Measurements from ENCODE around the gene RANBP9.
A peak's percentile ranks its signal among the peaks of the same experiment; 100 is the strongest.

The RANBP9 gene

DNA sequence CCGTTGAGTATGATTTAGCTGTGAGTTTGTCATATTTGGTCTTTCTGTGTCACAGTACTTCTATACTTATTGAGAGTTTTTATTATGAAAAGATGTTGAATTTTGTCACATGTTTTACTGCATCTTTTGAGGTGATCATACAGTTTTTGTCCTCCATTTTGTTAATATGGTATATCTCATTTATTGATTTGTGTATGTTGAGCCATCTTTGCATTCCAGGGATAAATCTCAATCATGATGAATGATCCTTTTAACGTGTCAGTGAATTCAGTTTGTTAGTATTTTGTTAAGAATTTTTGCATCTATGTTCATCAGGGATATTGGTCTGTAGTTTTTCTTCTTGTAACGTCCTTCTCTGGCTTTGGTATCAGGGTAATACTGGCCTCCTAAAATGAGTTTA is 133.7 kb downstream of the RANBP9 start:
- H3K4me1 Mint-ChIP-seq: peaks cover 8% of the 10 kb centered on the region
- no peak overlapping the region for H3K27ac Mint-ChIP-seq
- TF ChIP-seq, protein P1, sequence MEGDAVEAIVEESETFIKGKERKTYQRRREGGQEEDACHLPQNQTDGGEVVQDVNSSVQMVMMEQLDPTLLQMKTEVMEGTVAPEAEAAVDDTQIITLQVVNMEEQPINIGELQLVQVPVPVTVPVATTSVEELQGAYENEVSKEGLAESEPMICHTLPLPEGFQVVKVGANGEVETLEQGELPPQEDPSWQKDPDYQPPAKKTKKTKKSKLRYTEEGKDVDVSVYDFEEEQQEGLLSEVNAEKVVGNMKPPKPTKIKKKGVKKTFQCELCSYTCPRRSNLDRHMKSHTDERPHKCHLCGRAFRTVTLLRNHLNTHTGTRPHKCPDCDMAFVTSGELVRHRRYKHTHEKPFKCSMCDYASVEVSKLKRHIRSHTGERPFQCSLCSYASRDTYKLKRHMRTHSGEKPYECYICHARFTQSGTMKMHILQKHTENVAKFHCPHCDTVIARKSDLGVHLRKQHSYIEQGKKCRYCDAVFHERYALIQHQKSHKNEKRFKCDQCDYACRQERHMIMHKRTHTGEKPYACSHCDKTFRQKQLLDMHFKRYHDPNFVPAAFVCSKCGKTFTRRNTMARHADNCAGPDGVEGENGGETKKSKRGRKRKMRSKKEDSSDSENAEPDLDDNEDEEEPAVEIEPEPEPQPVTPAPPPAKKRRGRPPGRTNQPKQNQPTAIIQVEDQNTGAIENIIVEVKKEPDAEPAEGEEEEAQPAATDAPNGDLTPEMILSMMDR (IDR thresholded peaks at IDR 0.05; ENCODE audit: unreplicated experiment in 3 of 3): no peak
- peak overlapping the region in 2 of 3 experiments; percentile 31 to 56 for H3K4me3 Mint-ChIP-seq
- H3K9me3 Mint-ChIP-seq: peaks cover 13% of the 10 kb centered on the region
- peaks cover 4% of the 10 kb centered on the region for H3K27me3 Mint-ChIP-seq (ENCODE audit: low read depth)
- peaks cover 34% of the 10 kb centered on the region for H3K36me3 Mint-ChIP-seq (ENCODE audit: low read depth)

DNA sequence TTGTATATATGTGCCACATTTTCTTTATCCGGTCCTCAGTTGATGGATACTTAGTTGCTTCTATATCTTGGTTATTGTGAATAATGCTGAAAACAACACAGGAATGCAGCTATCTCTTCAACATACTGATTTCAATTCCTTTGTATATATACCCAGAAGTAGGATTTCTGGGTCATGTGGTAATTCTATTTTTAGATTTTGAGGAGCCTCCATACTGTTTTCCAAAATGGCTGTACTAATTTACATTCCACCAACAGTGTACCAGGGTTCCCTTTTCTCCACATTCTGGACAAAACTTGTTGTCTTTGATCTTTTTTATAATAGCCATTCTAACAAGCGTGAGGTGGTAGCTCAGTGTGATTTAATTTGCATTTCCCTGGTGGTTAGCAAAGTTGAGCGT is 135.6 kb downstream of the RANBP9 start:
- TF ChIP-seq, protein P1 (IDR thresholded peaks at IDR 0.05; ENCODE audit: unreplicated experiment in 3 of 3): no peak
- H3K4me1 Mint-ChIP-seq: peaks cover 8% of the 10 kb centered on the region
- peaks cover 13% of the 10 kb centered on the region for H3K9me3 Mint-ChIP-seq
- peaks cover 24% of the 10 kb centered on the region for H3K36me3 Mint-ChIP-seq (ENCODE audit: low read depth)
- H3K27ac Mint-ChIP-seq: peak overlapping the region; percentile 59 to 99 (median 98)
- peaks cover 4% of the 10 kb centered on the region for H3K27me3 Mint-ChIP-seq (ENCODE audit: low read depth)
- peak overlapping the region; percentile 73 to 86 (median 75) for H3K4me3 Mint-ChIP-seq

DNA sequence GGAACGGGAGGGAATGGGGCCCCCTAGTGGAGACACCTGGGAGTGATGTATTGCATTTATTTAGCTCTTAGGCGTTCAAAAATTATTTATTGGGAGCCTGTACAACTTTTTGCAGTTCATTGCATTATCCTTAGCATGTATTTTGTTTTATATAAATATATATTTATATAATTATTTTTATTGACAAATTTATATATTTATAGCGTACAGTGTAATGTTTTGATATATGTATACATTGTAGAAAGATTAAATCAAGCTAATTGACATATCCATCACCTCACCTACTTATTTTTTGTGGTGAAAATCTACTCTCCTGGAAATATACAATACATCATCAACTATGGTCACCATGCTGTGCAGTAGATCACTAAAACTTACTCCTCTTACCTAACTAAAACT is 136.3 kb downstream of the RANBP9 start:
- Mint-ChIP-seq H3K27me3 (ENCODE audit: low read depth) (peaks cover 4% of the 10 kb centered on the region), H3K4me3 (peak overlapping the region; percentile 94 to 98 (median 96)), H3K4me1 (peaks cover 8% of the 10 kb centered on the region), H3K9me3 (peaks cover 13% of the 10 kb centered on the region), H3K27ac (peak overlapping the region; percentile 96 to 99 (median 98)), H3K36me3 (ENCODE audit: low read depth) (peaks cover 17% of the 10 kb centered on the region)
- TF ChIP-seq, protein P1 (IDR thresholded peaks at IDR 0.05; ENCODE audit: unreplicated experiment in 3 of 3): peak; percentile 87 to 92 (median 91)

DNA sequence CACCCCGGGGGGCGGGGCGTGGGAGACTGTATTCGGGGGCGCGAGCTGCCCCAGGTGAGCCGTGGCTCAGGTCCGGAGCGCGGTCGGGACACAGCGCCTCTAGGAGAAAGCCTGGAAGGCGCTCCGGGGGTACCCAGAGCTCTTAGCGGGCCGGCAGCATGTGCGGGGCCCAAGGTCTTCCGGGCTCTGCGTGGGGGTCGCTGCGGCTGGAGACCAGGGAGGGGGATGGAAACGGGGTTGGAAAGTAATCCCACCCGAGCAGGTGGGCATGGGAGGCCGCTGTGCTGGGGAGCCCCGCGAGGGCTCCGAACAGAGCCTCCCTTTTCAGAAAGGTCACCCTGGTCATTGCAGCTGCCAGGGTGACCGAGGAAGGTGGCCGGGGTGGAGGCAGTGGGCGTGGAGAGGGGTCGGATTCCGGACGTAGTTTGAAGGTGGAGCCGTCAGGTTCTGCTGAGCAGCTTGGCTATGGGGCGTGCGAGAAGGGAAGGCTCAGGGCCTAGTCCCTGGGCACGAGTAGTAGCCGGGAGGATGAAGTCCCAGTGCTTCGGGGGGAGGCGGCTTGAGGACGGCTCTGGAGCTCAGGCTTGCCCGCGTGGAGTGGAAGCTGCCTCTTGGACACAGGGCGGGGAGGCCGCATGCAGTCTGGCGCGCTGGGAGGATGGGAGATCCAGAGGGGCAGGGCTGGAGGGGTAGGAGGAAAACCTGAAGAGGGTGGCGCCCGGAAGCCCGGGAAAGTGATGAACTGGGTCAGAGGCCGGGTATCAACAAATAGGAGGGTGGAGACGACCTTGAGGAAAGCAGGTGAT is 136.9 kb downstream of the RANBP9 start, which contains the start of gene SIRT5:
TSS of gene SIRT5 (plus strand) at position 31 of the 806 bp plus-strand sequence. CDS start 9,510 bp downstream, outside the sequence.
- Mint-ChIP-seq H3K4me1 (peaks cover 8% of the 10 kb centered on the region), H3K36me3 (ENCODE audit: low read depth) (peaks cover 11% of the 10 kb centered on the region)

DNA sequence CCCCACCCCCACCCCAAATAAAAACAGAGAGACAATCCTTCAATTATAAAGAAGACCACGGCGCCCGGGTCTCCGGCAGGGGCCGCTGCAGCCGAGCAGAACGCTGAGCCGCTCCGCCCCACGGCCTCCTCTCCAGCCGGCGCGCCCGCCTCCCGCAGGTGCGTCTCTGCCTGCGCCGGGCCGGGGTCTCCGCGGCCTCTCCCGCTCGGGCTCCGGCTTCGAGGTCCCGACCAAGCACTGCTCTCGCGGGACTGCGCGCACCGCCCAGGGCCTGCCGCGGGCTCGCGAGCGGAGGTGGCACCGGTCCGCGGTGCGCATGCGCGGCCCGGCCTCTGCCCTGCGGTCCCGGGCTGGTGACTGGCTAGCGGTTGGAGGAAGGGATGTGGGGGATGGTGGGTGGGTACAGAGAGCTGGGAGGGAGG is 137.5 kb downstream of the RANBP9 start:
- Mint-ChIP-seq H3K9me3 (peaks cover 13% of the 10 kb centered on the region), H3K36me3 (ENCODE audit: low read depth) (peaks cover 10% of the 10 kb centered on the region), H3K4me1 (peaks cover 8% of the 10 kb centered on the region), H3K4me3 (peak overlapping the region; percentile 94 to 98 (median 96)), H3K27me3 (ENCODE audit: low read depth) (peaks cover 4% of the 10 kb centered on the region), H3K27ac (peak overlapping the region; percentile 97 to 99 (median 98))
- TF ChIP-seq, protein P1 (IDR thresholded peaks at IDR 0.05; ENCODE audit: unreplicated experiment in 3 of 3): peak; percentile 58 to 64 (median 60)

More for the DNA sequence above, 136.9 kb downstream of the RANBP9 start, which contains the start of gene SIRT5:
- H3K27ac Mint-ChIP-seq: peak within 1 kb of the TSS; percentile 97 to 99 (median 98)
- peaks cover 13% of the 10 kb centered on the region for H3K9me3 Mint-ChIP-seq
- TF ChIP-seq, protein P1 (IDR thresholded peaks at IDR 0.05; ENCODE audit: unreplicated experiment in 3 of 3): no peak
- peaks cover 4% of the 10 kb centered on the region for H3K27me3 Mint-ChIP-seq (ENCODE audit: low read depth)
- peak within 1 kb of the TSS; percentile 94 to 98 (median 96) for H3K4me3 Mint-ChIP-seq
